Hepatocyte (in vitro differentiated cells): ENCODE data around the gene CAST.

ENCODE experiments used
- CTCF ChIP-seq: fragments of 200-600 bp; sonication (generic); IDR thresholded peaks from 2 replicates; pipeline ENCODE4 v1.5.1; 2016; ENCODE audit warnings: antibody characterized with exemption, mild to moderate bottlenecking; ENCODE audit not compliant: poor library complexity
- EZH2 ChIP-seq: fragments of 200-600 bp; sonication (generic); IDR thresholded peaks from 2 replicates; pipeline ENCODE4 v1.6.1; 2016; ENCODE audit warnings: antibody characterized with exemption, mild to moderate bottlenecking, borderline replicate concordance
- EZH2phosphoT487 ChIP-seq: fragments of 200-600 bp; sonication (generic); IDR thresholded peaks from one replicate; pipeline ENCODE4 v1.6.1; 2018; ENCODE audit warnings: antibody characterized with exemption, mild to moderate bottlenecking, low read depth, moderate library complexity; ENCODE audit not compliant: unreplicated experiment, severe bottlenecking

GRCh38 chr5:96745025-96745424 lies 82.8 kb downstream of the CAST start:
- no peak for TF ChIP-seq CTCF
- no peak for TF ChIP-seq EZH2
- no peak for TF ChIP-seq EZH2phosphoT487
